HG03571 (cell line): ENCODE data around the gene GLIS1.

Experiments
- ATAC-seq: cut with Tn5 transposase; IDR thresholded peaks from one replicate; pipeline ENCODE4 v1.9.1; 2021; ENCODE audit not compliant: unreplicated experiment

The GLIS1 gene

DNA sequence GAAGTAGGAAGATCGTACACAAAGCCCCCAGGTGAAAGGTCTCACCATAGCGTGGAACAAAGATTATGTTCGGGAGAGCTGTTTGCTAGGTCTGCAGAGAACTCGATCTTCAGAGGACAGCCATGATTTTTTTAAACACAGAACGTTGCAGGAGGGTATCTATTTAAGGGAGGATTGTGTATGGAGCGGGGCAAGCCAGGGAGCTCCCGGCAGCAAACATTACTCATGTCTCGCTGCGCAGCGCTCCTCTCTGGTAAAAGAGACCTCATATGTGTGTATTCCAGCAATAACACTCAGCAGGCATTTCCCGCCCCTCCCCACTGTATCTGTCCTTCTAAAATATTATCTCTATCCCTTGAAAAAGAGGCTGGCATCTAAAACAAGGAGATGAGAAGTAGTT lies 2.7 kb downstream of the GLIS1 start:
- ATAC-seq = no peak

DNA sequence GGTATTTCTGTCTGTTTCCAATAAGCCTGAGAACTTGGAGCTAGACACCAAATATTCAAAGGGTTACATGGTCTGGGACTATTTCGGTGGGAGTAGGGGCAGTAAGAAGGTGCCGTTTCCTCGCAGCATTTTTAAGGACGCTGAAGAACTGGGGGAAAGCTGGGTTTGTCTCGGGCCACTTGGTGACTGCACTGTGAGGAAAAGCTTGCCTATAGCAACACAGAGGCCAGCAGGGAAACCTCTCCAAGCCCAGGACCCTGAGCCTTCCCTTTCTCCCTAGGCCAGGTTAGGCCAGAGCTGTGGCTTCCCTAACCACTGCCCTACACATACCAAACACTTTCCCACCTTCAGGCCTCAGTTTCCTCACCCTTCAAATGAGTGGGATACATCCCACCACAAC lies 3.3 kb downstream of the GLIS1 start:
- no peak for ATAC-seq

GRCh38 chr1:53735261-53735660 lies 3.7 kb downstream of the GLIS1 start:
- ATAC-seq = no peak

GRCh38 chr1:53734650-53735211 lies 4.2 kb downstream of the GLIS1 start:
- no peak for ATAC-seq

DNA sequence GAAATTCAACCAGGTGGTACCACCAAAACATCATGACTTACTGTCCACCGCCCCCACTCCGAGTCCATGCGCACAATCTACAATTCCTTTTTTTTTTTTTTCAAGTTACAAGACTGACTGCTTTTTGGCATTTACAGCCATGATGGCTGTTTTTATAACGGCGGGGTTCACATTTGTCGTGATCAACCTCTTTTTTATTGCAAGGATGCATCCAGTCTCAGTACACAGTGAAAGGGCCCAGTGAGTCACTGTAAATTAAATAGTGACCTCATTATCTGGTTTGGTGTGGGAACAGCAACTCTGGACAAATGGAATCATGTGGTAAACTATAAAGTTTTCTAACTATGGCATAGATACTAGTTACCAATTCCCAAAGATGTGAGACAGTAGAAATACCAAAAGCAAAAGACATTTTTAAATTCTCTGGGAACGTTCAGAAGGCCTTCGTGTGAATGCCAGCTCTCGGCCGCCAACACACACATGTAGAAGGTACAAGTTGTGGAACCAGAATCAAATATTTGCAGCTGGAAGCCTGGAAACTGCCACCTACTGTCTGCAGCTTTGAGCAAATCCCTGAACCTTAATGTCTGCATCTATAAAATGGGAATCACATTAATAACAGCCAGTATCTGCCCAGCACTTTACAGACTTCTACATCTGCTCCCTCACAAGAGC lies 4.9 kb downstream of the GLIS1 start:
- no peak for ATAC-seq

GRCh38 chr1:53733447-53733931 lies 5.5 kb downstream of the GLIS1 start:
- ATAC-seq = no peak

DNA sequence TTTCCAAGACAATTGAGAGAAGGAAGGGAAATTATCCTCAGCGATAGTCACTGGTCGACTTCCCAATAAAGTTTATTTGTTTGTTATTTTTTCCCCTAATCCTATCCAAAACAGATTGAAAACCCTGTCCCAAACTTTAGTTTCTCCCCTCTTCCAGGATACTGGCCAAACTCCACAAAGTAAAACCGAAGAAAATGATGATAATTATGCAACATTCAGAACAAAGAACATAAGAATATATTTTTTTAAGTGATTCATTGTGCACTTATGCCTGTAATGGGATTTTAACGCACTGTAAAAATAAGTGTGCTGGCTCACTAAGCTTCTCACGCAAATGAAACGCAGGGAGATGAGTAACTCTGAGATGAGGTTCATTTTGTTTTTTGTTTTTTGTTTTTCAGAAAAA lies 6.0 kb downstream of the GLIS1 start:
- no peak for ATAC-seq

GRCh38 chr1:53732409-53732808 lies 6.6 kb downstream of the GLIS1 start:
- ATAC-seq = no peak

GRCh38 chr1:53731779-53732305 lies 7.1 kb downstream of the GLIS1 start:
- no peak for ATAC-seq

DNA sequence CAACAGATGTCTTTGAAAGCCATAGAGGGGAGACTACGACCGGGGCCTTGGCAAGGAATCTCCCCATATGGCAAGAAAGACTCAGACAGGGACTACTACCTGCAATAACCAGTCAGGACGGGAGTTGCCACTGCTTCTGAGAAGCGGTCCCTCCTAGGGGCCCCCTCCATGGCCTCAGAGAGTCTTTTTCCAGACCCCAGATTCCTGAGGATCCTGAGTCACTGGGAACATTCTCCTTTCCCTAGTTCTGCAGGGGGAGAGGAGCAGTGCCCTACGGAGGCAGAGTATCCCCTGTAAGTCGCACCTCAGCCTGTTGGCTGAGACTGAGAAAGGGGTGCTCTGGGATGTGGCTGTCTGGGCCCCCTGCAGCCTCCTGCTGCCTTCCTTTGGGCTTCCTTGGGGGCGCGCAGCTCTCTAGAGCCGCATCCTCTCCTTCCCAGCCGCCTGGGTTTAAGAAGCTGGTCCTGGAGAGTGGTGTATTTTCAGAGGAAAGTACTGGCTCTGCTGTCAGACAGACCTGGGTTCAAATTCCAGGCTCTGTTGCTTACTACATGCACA lies 7.8 kb downstream of the GLIS1 start:
- no peak for ATAC-seq

GRCh38 chr1:53730224-53730865 lies 8.6 kb downstream of the GLIS1 start:
- ATAC-seq = no peak

GRCh38 chr1:53729456-53730223 lies 9.3 kb downstream of the GLIS1 start:
- ATAC-seq = no peak

DNA sequence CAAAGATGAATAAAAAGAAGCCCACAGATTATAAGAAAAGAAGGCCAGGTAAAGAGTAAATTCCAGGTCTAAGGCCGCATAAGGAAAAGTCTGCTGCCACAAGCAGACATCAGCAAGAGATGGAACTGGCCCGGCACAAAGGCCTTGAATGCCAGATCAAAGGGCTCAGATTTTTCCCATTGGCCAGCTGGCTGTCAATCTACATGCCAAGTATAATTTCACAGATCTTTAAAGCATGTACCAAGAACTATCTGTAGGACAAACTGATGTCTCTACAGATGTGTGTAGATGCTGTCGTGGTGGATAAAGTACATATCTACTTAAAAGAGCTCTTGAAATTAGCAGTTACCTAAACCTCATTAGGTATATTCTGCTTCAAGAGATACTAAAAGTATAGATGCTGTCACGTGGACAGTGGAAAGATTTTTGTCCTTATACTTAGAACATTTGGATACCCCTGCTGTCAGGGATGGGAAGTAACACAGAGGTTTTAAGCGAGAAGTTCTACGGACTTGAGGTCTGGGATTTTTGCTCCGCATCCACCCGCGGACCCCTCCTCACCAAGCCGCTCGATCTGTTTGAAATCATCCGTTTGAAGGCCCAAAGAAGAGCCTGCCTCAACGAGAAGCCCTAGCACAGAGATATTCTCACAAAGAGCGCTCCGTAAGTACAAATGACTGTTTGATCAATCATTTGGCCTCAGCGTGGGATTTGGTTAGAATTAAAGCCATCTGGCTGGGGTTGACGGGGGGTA lies 10.1 kb downstream of the GLIS1 start:
- ATAC-seq = no peak

- no peak for ATAC-seq
These were observed 10.8 kb downstream of the GLIS1 start for GRCh38 chr1:53728196-53728595.

GRCh38 chr1:53727461-53728092 lies 11.4 kb downstream of the GLIS1 start:
- ATAC-seq = no peak

- ATAC-seq = no peak
These were observed 12.9 kb downstream of the GLIS1 start for GRCh38 chr1:53726009-53726600.

DNA sequence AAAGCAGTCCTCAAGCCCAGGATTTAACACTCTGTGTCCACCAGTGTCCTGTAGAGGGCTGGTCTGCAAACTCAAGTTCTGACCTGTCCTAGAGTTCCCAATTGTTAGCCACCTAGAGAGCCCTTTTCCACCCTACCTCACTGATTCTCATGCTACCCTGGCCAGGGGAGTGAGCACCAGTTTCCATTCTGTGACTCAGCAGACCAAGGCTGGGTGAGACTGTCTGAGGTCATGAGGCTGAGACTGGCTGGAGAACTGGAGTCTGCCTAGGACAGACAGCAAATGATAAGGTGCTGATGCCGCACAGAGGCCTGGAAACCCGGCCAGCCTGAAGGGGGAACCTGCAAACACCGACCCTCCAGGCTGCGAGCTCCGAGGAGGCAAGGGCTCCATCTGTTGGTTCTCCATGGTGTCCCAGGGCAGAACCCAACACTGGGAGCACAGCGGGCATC lies 13.7 kb downstream of the GLIS1 start:
- no peak for ATAC-seq

DNA sequence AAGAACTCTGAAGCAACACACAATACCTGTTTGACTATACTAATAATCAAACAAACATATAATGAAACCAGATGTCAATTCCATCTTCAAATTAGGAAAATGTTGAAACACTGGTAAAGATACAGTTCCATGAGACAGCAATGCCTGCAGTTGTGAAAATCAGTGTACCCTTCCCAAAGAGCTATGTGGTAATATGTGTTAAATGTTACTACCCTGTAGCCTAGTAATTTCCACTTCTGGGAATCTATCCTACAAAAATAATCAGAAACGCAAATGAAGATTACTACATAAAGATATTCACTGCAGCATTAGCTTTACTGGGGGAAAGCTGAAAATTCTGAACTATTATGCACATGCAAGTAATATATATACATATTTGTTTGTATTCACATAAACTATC lies 16.9 kb downstream of the GLIS1 start:
- no peak for ATAC-seq

- ATAC-seq = no peak
These were observed 17.9 kb downstream of the GLIS1 start for GRCh38 chr1:53721088-53721487.
